Measurements from ENCODE around the gene GLRB.
"Not testable (repeated sequence)": the region's sequence is repeated elsewhere in the genome, so short reads cannot be mapped to it uniquely, and the experiment has no call there.

Gene GLRB

GRCh38 chr4:157141976-157142375 lies 66.0 kb downstream of the GLRB start:
- DNase-seq: no peak

- no peak for DNase-seq
Observed at GRCh38 chr4:157143369-157143768, 67.4 kb downstream of the GLRB start.

DNA sequence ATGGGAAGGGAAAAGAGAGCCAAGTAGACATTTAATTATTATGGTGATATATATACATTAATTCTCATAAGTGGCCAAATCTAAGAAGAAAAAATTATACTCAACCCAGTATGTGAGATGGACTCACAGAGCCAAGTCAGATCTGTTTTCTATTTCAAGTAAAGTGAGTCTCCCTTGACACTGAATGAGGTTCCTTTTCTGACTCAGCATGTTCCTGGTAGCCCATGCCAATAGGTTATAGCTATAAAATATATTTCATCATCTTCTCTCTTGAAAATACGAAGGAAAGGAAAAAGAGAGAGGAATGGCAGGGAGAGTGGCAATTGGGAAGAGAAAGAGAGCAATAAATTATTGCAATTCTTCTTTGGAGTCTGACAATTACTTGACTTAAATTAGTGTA lies 75.8 kb downstream of the GLRB start:
- no peak for DNase-seq

DNA sequence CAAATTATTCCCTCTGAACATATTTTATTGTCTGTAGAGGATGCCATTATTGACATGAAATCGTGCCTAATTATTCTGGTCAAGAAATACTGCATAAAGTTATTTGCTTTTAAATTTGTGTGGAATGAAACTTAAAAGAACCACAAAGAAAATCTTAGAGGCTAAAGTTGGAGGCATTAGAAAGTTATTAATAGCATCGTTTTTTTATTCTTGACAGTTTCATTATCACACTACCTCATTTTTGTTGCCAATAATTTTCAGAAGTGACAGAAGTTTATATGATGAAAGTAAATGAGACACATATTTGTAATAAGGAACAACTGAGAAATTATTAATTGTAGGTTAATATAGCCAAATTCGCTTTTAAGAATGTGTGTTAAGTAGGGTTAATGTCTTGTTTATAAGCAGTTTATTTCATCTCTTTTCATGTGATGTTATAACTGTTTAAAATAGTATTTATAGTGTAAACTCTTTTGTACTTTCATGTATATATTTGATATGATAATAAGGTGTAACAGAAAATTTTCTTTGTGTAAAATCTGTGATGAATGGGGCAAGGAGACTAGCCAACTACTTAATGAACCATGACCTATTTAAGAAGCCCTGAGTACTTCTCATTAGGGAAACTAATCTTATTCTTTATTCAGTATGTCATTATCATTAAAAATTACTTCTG lies 90.1 kb downstream of the GLRB start:
- no peak for DNase-seq

DNA sequence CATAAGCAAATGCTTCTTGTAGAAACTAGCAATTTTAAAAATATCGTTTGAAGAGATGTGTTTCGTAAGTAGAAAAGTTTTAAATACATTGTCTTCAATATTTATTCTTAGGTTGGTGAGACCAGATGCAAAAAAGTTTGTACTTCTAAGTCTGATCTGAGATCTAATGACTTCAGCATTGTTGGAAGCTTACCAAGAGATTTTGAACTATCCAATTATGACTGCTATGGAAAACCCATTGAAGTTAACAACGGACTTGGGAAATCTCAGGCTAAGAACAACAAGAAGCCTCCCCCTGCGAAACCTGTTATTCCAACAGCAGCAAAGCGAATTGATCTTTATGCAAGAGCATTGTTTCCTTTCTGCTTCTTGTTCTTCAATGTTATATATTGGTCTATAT lies 94.4 kb downstream of the GLRB start:
- DNase-seq: no peak

DNA sequence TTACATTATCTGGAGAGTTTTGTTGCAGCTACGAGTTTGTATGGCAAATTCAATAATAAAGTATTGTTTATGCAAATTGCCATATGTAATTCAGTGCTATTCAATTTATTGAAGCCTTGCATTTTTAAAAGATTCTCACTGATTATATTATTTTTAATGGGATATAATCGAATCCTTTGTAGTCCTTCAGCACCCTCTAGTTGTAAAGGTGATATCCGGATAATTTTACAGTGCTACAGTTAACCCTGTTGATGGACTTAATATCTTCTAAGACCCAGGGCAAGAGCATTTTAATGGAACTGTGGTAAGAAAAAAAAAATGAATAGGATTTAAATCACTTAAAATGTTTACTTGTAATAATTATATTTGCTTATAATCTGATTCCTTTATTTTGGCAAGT lies 96.1 kb downstream of the GLRB start:
- DNase-seq: no peak

DNA sequence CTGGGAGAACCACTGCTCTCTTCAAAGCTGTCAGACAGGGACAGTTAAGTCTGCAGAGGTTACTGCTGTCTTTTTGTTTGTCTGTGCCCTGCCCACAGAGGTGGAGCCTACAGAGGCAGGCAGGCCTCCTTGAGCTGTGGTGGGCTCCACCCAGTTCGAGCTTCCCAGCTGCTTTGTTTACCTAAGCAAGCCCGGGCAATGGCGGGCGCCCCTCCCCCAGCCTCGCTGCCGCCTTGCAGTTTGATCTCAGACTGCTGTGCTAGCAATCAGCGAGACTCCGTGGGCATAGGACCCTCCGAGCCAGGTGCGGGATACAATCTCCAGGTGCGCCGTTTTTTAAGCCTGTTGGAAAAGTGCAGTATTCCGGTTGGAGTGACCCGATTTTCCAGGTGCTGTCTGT lies 104.3 kb downstream of the GLRB start:
- DNase-seq: not testable (repeated sequence)

DNA sequence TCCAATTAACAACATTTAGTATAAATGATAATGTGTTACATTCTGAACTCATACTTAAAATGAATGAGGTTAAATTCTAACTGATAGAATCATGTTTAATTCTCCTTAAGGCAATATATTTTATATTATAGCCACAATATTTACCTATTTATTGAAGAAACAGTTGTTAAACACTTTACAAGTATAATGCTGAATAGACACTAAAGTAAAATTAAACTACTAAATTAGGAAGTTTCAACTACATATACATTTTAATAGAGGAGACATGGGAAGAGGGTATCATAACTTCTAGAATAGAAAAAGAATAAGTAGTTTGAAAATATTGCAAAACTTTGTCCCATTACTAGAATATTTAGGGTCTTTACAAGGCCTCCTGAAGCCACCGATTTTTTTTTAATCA lies 108.3 kb downstream of the GLRB start:
- no peak for DNase-seq

DNA sequence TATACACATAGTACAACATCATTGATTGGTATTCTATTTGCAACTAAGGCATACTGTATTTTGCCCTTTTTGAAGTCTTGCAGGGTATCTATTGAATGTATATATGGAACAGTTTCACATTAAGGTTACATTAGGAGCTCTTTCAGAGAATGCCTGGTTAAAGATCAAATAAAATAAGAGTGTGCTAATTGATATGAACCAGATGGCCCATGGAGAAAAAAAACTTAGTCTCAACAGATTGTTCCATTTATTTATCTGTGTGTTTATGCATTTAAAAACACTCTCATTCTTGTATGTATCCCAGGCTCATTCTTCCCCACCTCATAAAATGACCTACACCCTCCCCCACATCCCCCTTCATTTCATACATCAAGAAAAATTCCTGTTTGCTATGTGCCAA lies 109.4 kb downstream of the GLRB start:
- DNase-seq: no peak

DNA sequence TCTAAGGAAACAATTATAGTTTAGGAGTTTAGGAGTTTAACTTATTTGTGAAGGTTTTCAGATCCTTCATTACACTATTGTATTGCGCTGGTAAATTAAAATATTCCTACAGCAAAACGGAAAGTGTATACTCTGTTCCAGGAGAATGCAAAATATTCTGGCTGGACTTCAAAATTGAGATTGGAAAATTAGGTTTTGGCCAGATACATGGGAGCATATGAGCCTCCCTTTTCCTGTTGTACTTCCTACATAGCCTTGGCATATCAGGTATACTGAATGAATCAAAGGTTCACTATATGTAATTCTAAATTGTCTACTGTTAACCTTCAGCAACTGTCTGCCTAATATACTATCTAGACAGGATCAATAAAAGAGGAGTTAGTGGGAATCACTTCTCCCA lies 119.4 kb downstream of the GLRB start:
- no peak for DNase-seq

GRCh38 chr4:157196046-157196445 lies 120.1 kb downstream of the GLRB start:
- no peak for DNase-seq

- DNase-seq: no peak
Observed at GRCh38 chr4:157204634-157205244, 128.8 kb downstream of the GLRB start.

DNA sequence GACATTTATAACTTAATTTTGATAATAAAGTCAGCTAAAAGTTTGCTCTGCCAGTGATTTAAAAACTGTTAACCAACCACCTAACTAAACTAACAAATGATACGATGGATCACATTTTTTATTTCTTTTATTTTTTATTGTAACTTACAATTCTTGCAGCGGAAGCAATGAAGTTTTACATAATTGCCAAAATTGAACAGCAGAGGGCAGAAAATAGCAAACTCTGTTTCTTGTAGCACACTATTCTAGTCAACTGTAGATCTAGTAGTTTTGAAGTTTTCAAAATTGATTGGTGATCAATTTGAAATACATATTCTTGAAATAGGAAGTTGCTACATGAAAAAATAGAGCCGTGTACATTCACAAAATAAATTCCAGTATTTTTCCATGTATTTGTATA lies 141.8 kb downstream of the GLRB start:
- no peak for DNase-seq

GRCh38 chr4:157219711-157220370 lies 143.9 kb downstream of the GLRB start:
- DNase-seq: no peak

DNA sequence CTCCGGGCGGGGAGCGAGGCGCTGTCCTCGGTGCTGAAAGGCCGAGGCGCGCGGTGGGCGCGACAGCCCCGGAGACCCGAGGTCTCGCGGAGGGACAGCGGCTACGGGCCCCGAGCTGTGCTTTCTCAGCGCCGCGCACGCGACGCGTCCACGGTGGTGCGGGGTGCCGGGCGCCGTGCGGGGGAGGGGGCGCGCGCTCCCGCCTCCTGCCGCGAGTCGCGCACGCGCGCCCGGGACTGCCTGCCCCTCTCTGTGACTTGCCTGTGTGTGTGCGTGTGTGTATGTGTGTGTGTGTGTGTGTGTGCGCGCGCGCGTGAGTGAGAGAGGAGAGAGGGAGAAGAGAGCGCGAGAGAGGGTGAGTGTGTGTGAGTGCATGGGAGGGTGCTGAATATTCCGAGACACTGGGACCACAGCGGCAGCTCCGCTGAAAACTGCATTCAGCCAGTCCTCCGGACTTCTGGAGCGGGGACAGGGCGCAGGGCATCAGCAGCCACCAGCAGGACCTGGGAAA lies 144.5 kb downstream of the GLRB start, which contains the start of gene GRIA2:
GRIA2 (plus strand) TSS at position 358 of the 511 bp plus-strand sequence. CDS start 315 bp downstream, outside the sequence.
- no peak for DNase-seq

- no peak for DNase-seq
Observed at GRCh38 chr4:157221426-157221894, 145.5 kb downstream of the GLRB start.

Data from NCI-H1436 treated with DMSO at 0.1 percent for 48 hours (cell line).